Lower leg skin (tissue), 4 donors: ENCODE measurements around the gene ATP7B. TPM values are rescaled to one million over a fixed set of nuclear protein-coding genes. Genes with fewer than 3 reads are reported as not detected.

ENCODE experiments used
- DNase-seq, 2 donors: peaks; one replicate each; pipeline ENCODE4 v3.0.0-alpha.2; 2019; ENCODE audit warnings: low spot score in 2 of 2
- H3K4me3 ChIP-seq: fragments of 200-600 bp; sonication (generic); 2 replicates; pipeline ENCODE4 v1.5.1; 2017; ENCODE audit warnings: mild to moderate bottlenecking, low read depth; ENCODE audit not compliant: poor library complexity, severe bottlenecking
- CTCF ChIP-seq, 3 donors: fragments of 450-650 bp; IDR thresholded peaks; one replicate each; pipeline ENCODE4 v1.5.1; 2016; ENCODE audit warnings: antibody characterized with exemption in 3 of 3, mild to moderate bottlenecking in 3 of 3, moderate library complexity in 2 of 3
- POLR2A ChIP-seq, 2 donors: fragments of 450-650 bp; IDR thresholded peaks; one replicate each; pipeline ENCODE4 v1.6.1; 2016 to 2017; ENCODE audit warnings: antibody characterized with exemption in 2 of 2, mild to moderate bottlenecking in 1 of 2, moderate library complexity in 1 of 2
- WGBS, 2 donors: methylation state at CpG; one replicate each; pipeline ENCODE4 v1.1.5; 2018; 5-methylcytosine and 5-hydroxymethylcytosine counted together
- intact Hi-C: fragments of 100-400 bp; cut with DNase I; formaldehyde crosslinking; loops from one replicate; pipeline ENCODE4 v1.15.0; 2023; ENCODE audit warnings: low total_unique reads
- total RNA-seq, 4 donors: library from RNA; depleted of rRNA; stranded (reverse); fragments of >200 nt; gene quantifications; one replicate each; pipeline ENCODE4 v1.1.0, GENCODE V29; 2016

Gene ATP7B
- total RNA-seq, 4 donors from 2014 or later, result 2.6 to 6.1 (median 4.0) TPM

GRCh38 chr13:52012512-52012836 is 1.2 kb upstream of the ATP7B start:
- H3K4me3 ChIP-seq, result peak overlapping the region; percentile 58
- intact Hi-C loops, result no loop called here
- WGBS, 2 donors, result 0 to 1% methylated on average over 8 of the region's 8 CpGs
- DNase-seq, result no peak
- no peak for TF ChIP-seq POLR2A (IDR thresholded peaks at IDR 0.05)
- no peak for TF ChIP-seq CTCF (IDR thresholded peaks at IDR 0.05)

GRCh38 chr13:52011632-52012511 is 622 bp upstream of the ATP7B start, which contains the start of gene ALG11:
TSS of gene ALG11 (plus strand) at chr13:52012398. CDS start at chr13:52012419, 21 bp downstream.
- H3K4me3 ChIP-seq, result peak within 1 kb of the TSS; percentile 80
- intact Hi-C loops, result no loop called here
- DNase-seq, result peak; percentile 99 to 100
- TF ChIP-seq POLR2A (IDR thresholded peaks at IDR 0.05), result peak in 1 of 2 donors; percentile 7
- TF ChIP-seq CTCF (IDR thresholded peaks at IDR 0.05), result no peak
- WGBS, 2 donors, result 0% methylated on average over 38 to 74 of the region's 82 CpGs

DNA sequence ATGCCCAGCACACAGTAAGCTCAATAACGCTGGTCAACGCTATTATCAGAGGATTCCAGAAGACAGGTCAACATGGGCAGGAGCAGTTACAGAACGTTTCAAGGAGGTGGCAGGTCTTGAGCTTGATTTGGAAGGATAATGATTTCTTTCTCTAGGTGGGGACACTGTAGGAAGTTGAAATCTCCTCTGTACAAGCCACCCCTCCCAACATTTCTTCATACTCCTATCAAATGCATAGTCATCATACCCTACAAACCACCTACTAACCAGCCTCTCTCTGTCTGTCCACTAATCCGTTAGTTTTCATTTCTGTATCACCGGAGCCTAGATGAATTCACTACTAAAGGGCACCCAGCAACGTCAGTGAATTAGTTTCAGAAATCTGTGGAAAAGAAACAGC is 1.3 kb downstream of the ATP7B start:
- intact Hi-C loops, result no loop called here

DNA sequence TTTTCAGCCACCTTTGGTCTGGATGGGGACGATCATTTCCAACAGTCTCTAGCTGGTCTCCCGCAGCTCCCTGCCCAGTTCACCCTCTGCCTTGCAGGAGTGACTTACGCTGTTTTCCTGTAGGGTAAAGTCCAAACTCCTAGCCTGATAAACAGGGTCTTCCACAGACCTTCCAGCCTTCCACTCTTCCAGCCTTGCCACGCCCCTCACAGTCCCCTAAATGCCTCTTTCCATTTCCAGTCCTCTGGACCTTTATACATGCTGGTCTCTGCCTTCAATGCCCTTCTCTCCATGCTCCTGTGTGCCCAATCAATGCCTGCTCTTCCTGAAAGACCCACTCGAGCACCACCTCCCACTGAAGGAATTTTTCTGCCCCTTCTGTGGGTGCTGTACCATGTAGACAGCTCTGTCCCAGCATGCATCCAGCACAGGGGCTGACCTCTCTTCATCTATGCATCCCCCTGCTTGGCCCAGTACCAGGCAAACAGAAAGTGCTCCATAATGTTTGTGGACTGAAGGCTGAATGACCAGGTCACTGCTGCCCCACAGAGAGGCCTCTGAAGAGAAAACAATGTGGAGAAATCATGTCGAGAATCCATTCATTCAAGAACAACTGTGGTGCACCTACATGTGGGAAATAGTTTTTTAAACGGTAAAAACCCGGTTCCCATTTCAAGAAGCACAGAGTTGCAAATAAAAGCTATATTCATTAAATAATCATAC is 4.6 kb downstream of the ATP7B start:
- intact Hi-C loops, result no loop called here

More for the DNA sequence above, 1.3 kb downstream of the ATP7B start:
- 67 to 69% methylated on average over 6 of the region's 6 CpGs for whole genome bisulfite sequencing, 2 donors
- DNase-seq, result no peak
- no peak for TF ChIP-seq POLR2A (IDR thresholded peaks at IDR 0.05)
- no peak for TF ChIP-seq CTCF (IDR thresholded peaks at IDR 0.05)
- no peak overlapping the region for H3K4me3 ChIP-seq

More for the DNA sequence above, 4.6 kb downstream of the ATP7B start:
- WGBS, 2 donors, result 88 to 90% methylated on average over 8 of the region's 8 CpGs
- no peak overlapping the region for H3K4me3 ChIP-seq
- DNase-seq, result no peak
- TF ChIP-seq CTCF (IDR thresholded peaks at IDR 0.05), result no peak
- TF ChIP-seq POLR2A (IDR thresholded peaks at IDR 0.05), result no peak
